GM19455 (cell line): ENCODE data around the gene MARS1.
"Not testable (repeated sequence)": the region's sequence is repeated elsewhere in the genome, so short reads cannot be mapped to it uniquely, and the experiment has no call there.

ENCODE experiments used
- ATAC-seq: cut with Tn5 transposase; IDR thresholded peaks from one replicate; pipeline ENCODE4 v1.9.1; 2021; ENCODE audit not compliant: unreplicated experiment

Gene MARS1

GRCh38 chr12:57547288-57548012 is 59.6 kb downstream of the MARS1 start:
- ATAC-seq: no peak

GRCh38 chr12:57548013-57548315 is 60.1 kb downstream of the MARS1 start:
- no peak for ATAC-seq

DNA sequence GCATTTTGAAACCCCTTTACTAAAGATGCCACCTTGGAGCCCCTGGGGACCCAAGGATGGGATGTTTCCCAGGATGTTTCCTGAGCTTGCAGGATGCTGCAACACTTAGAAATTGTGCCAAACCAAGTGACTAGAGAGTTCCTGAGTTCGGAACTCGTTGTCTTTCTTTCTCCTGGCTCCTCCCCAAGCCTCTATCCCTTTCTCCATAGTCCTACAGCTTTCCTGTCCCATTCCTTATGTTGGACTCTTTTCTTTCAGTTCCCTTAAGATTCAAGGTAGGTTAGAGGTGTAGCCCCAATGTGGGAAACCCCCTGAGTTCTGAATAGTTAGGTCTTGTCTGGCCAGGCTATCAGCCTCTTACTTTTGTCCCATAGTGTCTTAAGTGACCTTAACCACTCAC is 60.6 kb downstream of the MARS1 start:
- no peak for ATAC-seq

DNA sequence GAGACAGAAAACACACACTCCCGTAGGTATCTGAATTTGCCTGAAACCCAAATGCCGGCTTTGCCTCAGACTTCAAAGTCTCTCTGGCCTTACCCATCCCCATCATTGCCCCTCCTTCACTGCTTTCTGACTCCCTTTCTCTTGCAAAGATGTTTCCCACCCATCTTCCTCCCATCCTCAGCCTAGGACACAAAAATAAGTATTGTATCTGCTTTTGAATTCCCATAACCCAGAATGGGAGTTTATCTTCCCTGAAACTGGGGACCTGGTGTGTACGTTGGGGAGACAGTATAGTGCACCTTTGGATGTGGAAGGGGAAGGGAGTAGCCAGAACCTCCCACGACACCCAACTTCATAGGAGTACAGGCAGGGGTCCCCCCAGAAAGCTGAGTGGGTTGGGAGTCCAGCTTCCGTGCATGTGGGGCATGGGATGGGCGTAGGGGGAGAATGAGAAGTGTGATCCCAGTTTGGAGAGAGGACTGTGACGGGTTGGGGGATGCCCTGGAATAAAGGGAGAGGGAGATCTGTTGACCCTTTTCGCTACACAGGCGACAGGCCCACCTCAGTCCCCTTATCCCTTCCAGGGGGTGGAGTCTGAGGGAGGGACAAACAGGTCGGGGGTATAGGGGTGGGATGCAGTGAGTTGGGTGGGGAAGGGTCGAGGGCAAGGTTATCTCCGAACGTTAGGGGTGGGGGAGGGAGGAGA is 61.5 kb downstream of the MARS1 start:
- ATAC-seq: no peak

DNA sequence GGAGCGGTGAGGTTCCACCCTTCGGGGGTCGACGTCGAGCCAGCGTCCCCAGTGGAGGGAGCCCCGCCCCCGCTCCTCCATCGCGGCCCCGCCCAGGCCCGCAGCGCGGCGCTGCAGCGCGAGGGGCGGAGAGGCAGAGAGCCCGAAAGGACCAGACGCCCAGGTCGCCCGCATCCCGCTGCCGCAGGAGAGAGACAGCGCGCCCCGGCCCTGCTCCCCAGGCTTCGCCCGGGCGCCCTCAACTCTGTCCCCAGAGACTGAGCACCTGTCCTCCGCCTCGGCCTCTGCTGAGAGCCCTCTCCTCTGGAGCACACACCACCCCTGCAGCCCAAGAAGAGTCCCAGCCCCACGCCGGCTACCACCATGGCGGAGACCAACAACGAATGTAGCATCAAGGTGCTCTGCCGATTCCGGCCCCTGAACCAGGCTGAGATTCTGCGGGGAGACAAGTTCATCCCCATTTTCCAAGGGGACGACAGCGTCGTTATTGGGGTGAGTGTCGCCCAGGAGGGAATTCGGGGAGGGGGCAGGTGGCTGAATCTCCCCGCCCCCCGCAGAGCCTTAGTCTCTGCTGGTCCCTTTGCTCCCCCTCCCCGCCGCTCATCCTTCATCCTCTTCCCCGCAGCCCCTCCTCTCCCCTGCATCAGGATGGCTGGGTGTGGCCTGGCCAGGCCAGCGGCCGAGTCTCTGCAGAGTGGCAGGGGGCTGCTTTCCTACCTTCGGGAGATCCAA is 62.2 kb downstream of the MARS1 start, which contains the start of gene KIF5A:
Gene KIF5A (plus strand): TSS at position 136 of the 732 bp plus-strand sequence. CDS start 228 bp downstream, at position 364.
- no peak for ATAC-seq

DNA sequence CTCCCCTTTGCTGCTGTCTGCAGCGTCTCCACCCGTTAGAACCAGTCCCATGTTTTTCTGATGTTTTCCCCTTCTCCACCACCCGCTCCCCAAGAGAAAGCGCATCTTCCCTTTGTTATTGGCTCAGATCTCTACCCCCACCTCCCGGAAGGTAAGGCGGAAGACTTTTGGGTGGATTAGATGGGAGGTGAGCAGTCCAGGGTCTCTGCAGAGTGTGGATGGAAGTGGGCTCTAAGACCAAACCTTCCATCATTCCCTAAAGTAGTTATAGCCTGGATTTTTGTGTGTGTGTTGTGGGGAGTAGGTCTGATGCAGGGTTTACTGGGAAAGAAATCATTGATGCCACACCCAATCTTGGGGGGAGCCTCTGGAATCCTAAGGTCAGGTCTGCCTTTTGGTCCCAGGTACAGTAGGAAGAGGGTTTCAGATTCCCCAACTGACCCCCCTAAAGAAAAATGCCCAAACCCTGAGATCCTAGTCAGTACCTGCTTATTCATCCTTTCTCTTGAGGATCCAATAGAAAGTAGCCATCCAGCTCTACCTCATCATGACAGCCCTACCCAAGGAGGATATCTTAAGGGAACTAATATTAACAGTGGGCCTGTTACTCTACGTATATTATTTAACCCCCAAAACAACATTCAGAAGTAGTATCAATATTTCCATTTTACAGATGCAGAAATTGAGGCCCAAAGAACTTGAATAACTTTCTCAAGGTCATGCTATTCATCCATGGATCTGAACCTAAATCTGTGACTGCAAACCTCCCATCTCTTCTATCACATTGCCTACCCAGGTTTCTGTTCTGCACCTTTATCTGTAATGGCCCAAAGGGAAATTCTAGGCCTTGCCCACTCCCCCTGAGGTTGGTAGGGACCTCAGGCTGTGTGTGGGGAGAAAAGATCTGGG is 63.0 kb downstream of the MARS1 start:
- no peak for ATAC-seq

- ATAC-seq: no peak
Observed at GRCh38 chr12:57551637-57552305, 63.9 kb downstream of the MARS1 start.

DNA sequence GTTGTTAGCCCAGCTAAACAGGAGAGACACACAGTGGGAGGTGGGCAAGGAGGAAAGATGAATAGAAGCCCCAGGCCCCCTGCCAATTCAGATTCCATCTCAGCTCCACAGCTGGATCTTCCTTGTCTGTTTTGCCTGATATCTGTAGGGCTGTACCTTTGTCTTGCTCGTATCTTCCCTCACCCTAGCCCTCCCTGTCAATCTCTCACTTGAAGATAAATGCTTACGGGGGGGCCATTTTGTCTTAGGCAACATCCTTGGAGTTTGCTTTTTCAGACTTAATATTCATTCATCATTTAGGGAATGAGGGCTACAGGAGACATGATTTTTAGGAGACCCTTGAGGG is 64.4 kb downstream of the MARS1 start:
- no peak for ATAC-seq

GRCh38 chr12:57552835-57553313 is 65.0 kb downstream of the MARS1 start:
- ATAC-seq: no peak

DNA sequence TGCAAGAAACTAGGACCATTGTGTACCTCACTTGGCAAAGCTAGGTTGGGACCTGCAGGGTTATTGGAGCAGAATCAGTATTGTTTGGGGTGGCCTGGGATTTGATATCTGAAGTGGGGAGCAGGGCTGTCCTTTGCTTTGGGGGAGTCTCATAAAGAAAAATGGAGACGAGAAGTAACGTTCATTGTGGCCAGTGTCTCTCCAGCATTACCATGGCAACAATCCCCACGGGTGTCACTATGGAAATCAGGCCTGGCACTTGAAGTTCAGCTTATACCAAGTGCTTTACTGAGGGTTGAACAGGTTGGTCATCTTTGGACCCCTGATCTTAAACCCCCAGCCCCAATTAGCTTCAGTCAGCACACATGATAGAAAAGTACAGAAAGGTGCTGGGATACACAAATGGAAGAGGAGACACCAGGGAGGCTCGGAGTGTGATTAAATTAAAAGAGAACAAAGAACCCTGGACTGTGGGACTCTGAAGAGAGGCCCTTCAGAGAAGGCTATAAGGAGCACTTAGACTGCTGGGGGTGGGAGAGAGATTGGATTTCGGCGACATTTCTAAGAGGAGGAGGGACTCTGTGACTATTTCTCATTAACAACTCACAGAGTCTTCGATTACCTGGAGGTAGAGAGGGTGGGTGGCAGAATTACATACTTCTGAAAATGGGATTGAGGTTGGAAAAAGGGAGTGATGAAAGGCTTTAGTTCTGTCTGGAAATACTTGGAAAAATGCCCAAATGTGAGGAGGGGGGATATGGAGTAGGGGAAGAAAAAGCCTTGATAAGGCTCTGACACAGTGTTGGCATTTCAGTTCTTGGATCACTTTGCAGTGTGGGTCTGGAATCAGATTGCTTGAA is 65.7 kb downstream of the MARS1 start:
- no peak for ATAC-seq

GRCh38 chr12:57554453-57554852 is 66.6 kb downstream of the MARS1 start:
- no peak for ATAC-seq

DNA sequence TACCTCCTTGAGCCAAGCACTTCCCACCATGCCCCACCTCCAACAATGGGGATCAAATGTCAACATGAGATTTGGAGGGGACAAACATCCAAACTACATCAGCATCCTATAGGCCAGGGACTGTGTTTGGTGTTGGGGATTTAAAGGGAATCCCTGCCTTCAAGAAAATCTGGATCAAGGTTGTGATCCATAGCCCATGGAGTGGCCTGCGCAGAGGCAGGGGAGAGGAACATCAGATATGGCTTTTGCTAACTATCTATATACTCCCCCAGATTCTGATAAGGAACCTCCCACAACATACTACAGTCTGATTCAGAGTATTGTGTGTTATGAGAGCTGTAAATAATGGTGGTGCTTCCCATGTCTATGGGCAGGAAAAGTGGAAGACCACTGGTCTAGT is 67.0 kb downstream of the MARS1 start:
- no peak for ATAC-seq

DNA sequence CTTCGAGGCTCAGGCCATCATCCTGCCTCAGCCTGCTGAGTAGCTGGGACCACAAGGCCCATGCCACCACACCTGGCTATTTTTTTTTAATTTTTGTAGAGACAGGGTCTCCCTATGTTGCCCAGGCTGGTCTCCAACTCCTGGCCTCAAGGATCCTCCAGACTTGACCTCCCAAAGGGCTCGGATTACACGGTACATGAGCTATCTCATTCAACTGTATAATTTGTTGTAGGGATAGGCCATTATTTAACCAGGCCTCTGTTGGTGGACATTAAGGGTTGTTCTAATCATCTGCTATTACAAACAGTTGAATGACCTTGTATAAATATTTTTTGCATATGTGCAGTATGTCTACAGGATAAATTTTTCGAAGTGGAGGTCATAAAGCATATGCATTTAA is 71.0 kb downstream of the MARS1 start:
- no peak for ATAC-seq

GRCh38 chr12:57560516-57560915 is 72.6 kb downstream of the MARS1 start:
- ATAC-seq: no peak

DNA sequence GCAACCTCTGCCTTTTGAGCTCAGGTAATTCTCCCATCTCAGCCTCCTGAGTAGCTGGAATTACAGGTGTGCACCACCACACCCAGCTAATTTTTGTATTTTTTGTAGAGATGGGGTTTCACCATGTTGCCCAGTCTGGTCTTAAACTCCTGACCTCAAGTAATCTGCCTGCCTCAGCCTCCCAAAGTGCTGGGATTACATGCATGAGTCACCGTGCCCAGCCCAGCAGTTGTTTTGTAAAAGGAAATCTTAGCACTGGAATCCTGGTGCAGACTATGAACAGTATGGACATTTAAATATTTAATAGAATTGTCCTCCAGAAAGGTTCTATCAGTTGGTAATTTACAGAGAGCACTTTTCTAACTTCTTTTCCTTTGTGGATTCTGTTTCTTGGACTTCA is 73.2 kb downstream of the MARS1 start:
- not testable (repeated sequence) for ATAC-seq

DNA sequence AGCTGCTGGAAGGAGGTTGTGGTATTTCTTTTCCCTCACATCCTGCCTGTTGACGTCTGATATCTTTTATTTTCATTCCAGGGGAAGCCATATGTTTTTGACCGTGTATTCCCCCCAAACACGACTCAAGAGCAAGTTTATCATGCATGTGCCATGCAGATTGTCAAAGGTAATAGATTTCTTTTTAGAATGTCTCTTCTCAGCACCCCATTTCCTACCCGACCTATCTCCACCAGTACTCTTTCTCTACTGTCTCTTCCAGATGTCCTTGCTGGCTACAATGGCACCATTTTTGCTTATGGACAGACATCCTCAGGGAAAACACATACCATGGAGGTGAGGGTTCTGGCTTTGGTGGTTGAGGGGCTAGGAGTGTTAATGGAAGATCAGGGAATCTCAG is 75.5 kb downstream of the MARS1 start:
- no peak for ATAC-seq

GRCh38 chr12:57564178-57564740 is 76.4 kb downstream of the MARS1 start:
- no peak for ATAC-seq
